Vagina (tissue), 2 donors: ENCODE results near the gene CYP19A1. TPM values are rescaled to one million over a fixed set of nuclear protein-coding genes. Genes with fewer than 3 reads are reported as not detected.

Experiments
- DNase-seq, 2 donors: peaks; one replicate each; pipeline ENCODE4 v3.0.0-alpha.2; 2017; ENCODE audit errors: extremely low spot score in 2 of 2
- H3K27ac ChIP-seq: fragments of 200-600 bp; sonication (generic); one replicate; pipeline ENCODE4 v1.5.1; 2019
- H3K27me3 ChIP-seq: fragments of 200-600 bp; sonication (generic); one replicate; pipeline ENCODE4 v1.5.1; 2019
- H3K36me3 ChIP-seq, 2 donors: fragments of 200-600 bp; sonication (generic); one replicate each; pipeline ENCODE4 v1.5.1; 2017 to 2019
- H3K4me1 ChIP-seq: fragments of 200-600 bp; sonication (generic); one replicate; pipeline ENCODE4 v1.5.1; 2019
- H3K4me3 ChIP-seq, 2 donors: fragments of 200-600 bp; sonication (generic); 1 replicate in 1 of 2; 2 replicates in 1 of 2; pipeline ENCODE4 v1.5.1; 2016 to 2019
- H3K9me3 ChIP-seq: fragments of 200-600 bp; sonication (generic); one replicate; pipeline ENCODE4 v1.5.1; 2019
- POLR2A ChIP-seq, 2 donors: fragments of 450-650 bp; IDR thresholded peaks; one replicate each; pipeline ENCODE4 v1.6.1; 2017; ENCODE audit warnings: antibody characterized with exemption in 2 of 2, mild to moderate bottlenecking in 2 of 2, moderate library complexity in 2 of 2
- POLR2AphosphoS5 ChIP-seq, 2 donors: sonication (generic); formaldehyde crosslinking; IDR thresholded peaks; one replicate each; pipeline ENCODE4 v1.9.0; 2017; ENCODE audit warnings: antibody characterized with exemption in 2 of 2, mild to moderate bottlenecking in 2 of 2, low read depth in 1 of 2; ENCODE audit not compliant: insufficient read depth in 1 of 2
- intact Hi-C: fragments of 100-400 bp; cut with DNase I; formaldehyde crosslinking; loops from one replicate; pipeline ENCODE4 v1.15.1; 2023
- total RNA-seq: library from RNA; depleted of rRNA; stranded (reverse); fragments of >200 nt; gene quantifications from one replicate; pipeline ENCODE4 v1.2.3, GENCODE V29; 2016
- TF ChIP-seq, protein P1 (sequence below), 3 experiments: fragments of 450-650 bp in 2 of 3; fragments of 200-600 bp in 1 of 3; sonication (generic) in 1 of 3; IDR thresholded peaks; one replicate each; pipeline ENCODE4 v1.5.1; 2017 to 2019; ENCODE audit warnings: antibody characterized with exemption in 3 of 3, mild to moderate bottlenecking in 2 of 3, moderate library complexity in 2 of 3

CYP19A1 gene
- total RNA-seq, 1 donor from 2014 or later: 8.8 TPM

DNA sequence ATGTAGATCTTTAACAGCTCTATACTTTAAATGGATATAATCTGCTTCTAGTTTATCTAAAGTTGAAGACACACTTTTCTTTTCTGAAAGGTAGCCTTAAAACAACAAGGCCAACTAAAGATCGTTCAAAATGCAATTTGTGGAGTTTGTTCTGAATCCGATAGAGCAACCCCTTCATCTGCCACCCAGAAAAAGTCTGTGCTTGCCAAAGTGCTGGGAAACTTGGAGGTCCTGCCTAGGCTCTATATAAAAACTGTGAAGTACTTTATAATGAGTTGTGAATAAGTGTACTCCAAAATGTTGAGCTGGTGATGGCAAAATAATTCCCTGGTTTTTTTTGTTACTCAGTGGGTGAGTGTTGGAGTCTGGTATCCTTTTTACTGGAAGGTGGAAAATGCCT lies 15.6 kb upstream of the CYP19A1 start:
- H3K27ac ChIP-seq: no peak overlapping the region
- intact Hi-C loops: no loop called here
- no peaks in the 10 kb centered on the region for H3K27me3 ChIP-seq
- DNase-seq: no peak
- no peak for TF ChIP-seq POLR2A (IDR thresholded peaks at IDR 0.05)
- TF ChIP-seq POLR2AphosphoS5 (IDR thresholded peaks at IDR 0.05; ENCODE audit: insufficient read depth in 1 of 2, low read depth in 1 of 2): no peak
- TF ChIP-seq, protein P1, sequence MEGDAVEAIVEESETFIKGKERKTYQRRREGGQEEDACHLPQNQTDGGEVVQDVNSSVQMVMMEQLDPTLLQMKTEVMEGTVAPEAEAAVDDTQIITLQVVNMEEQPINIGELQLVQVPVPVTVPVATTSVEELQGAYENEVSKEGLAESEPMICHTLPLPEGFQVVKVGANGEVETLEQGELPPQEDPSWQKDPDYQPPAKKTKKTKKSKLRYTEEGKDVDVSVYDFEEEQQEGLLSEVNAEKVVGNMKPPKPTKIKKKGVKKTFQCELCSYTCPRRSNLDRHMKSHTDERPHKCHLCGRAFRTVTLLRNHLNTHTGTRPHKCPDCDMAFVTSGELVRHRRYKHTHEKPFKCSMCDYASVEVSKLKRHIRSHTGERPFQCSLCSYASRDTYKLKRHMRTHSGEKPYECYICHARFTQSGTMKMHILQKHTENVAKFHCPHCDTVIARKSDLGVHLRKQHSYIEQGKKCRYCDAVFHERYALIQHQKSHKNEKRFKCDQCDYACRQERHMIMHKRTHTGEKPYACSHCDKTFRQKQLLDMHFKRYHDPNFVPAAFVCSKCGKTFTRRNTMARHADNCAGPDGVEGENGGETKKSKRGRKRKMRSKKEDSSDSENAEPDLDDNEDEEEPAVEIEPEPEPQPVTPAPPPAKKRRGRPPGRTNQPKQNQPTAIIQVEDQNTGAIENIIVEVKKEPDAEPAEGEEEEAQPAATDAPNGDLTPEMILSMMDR (IDR thresholded peaks at IDR 0.05): no peak
- H3K36me3 ChIP-seq: no peaks in the 10 kb centered on the region
- no peaks in the 10 kb centered on the region for H3K9me3 ChIP-seq
- peaks cover 4% of the 10 kb centered on the region for H3K4me1 ChIP-seq
- no peak overlapping the region for H3K4me3 ChIP-seq

DNA sequence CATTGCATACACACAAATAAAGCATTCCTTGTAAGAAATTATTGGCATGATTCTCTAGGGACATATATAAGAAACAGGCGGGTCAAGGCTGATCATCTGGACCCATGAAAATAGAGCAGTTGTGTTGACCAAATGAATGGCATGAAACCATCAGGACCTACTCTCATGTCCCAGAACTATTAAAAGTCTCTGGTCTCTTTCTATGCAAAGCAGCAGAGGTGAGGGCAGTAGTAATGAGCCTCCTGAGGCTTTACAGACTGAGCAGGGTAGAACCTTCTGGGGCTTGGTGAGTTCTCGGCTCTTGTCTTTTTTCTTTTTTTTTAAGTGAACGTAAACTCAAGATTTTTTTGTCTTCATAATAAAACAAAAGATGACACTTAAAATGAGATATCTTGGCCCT lies 12.3 kb upstream of the CYP19A1 start:
- Histone ChIP-seq H3K27ac (no peak overlapping the region), H3K4me3 (no peak overlapping the region), H3K27me3 (no peaks in the 10 kb centered on the region), H3K9me3 (no peaks in the 10 kb centered on the region), H3K4me1 (peaks cover 7% of the 10 kb centered on the region), H3K36me3 (no peaks in the 10 kb centered on the region)
- DNase-seq: no peak
- intact Hi-C loops: no loop called here
- TF ChIP-seq, protein P1 (IDR thresholded peaks at IDR 0.05): no peak
- TF ChIP-seq POLR2A (IDR thresholded peaks at IDR 0.05): no peak
- TF ChIP-seq POLR2AphosphoS5 (IDR thresholded peaks at IDR 0.05; ENCODE audit: insufficient read depth in 1 of 2, low read depth in 1 of 2): no peak

DNA sequence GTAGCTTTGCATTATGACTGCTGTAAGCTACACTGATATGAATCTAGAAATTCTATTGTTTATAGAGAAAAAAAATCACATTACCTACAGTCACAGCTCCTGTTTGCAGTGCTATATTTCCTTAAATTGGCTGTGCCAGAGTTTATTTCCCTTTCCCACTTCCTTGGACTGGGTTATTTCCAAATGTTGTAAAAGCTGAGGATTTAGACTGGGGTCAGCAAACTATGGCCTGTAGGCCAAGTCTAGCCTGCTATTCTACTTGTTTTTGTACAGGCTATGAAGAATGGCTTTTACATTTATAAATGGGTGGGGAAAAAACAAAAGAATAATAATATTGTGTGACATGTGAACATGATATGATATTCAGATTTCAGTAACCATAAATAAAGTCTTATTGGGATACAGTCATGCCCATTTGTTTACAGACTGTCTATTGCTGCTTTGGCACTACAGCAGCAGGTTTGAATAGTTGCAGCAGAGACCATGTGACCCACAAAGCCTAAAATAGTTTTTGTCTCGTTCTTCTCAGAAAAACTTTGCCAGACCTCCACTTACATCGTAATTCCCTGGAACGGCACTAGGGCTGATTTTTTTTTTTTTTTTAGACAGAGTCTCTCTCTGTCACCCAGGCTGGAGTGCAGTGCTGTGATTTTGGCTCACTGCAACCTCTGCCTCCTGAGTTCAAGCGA lies 10.9 kb upstream of the CYP19A1 start:
- Histone ChIP-seq H3K9me3 (no peaks in the 10 kb centered on the region), H3K4me1 (peaks cover 7% of the 10 kb centered on the region), H3K27me3 (no peaks in the 10 kb centered on the region), H3K27ac (peak overlapping the region; percentile 69), H3K4me3 (no peak overlapping the region), H3K36me3 (no peaks in the 10 kb centered on the region)
- intact Hi-C loops: no loop called here
- DNase-seq: no peak
- TF ChIP-seq, protein P1 (IDR thresholded peaks at IDR 0.05): no peak
- TF ChIP-seq POLR2AphosphoS5 (IDR thresholded peaks at IDR 0.05; ENCODE audit: insufficient read depth in 1 of 2, low read depth in 1 of 2) (no peak), POLR2A (IDR thresholded peaks at IDR 0.05) (no peak)

DNA sequence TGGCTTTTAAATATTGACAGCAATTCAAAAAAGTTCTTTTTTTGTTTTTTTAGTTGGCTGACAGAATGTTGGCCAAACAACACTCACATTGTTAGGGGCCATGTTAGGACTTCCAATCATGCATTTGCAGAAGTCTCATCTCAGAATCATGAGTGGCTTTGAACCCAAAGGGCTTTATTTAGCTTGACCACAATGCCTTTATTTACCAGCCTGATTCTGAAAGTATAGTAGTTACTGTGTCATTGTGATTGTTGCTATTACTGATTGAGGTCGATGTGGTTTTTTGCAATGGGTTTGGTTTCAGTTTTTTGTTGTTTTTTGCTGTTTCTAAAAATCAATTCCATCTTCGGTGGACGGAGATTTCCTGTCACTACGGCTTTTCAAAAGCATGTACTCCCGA lies 10.3 kb upstream of the CYP19A1 start:
- Histone ChIP-seq H3K4me3 (no peak overlapping the region), H3K27me3 (no peaks in the 10 kb centered on the region), H3K9me3 (no peaks in the 10 kb centered on the region), H3K27ac (peak overlapping the region; percentile 69), H3K36me3 (no peaks in the 10 kb centered on the region), H3K4me1 (peaks cover 7% of the 10 kb centered on the region)
- DNase-seq: no peak
- intact Hi-C loops: no loop called here
- TF ChIP-seq, protein P1 (IDR thresholded peaks at IDR 0.05): no peak
- TF ChIP-seq POLR2AphosphoS5 (IDR thresholded peaks at IDR 0.05; ENCODE audit: insufficient read depth in 1 of 2, low read depth in 1 of 2): no peak
- no peak for TF ChIP-seq POLR2A (IDR thresholded peaks at IDR 0.05)

DNA sequence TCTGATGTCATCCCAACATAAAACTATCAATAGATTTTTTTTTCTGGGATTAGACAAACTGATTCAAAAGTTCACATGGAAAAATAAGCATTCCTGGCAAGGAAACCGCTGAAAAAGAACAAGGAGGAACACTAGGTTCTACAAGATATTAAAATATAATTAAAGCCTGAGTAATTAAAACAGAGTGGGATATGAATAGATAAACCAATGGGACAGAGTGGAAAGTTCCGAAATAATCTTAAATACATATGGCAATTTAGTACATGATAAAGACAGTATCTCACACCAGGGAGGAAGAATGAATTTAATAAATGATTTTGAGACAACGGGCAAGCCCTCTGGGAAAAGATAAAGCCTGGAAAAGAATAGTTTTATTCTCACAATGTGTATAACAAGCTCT lies 7.7 kb upstream of the CYP19A1 start:
- TF ChIP-seq POLR2A (IDR thresholded peaks at IDR 0.05) (no peak), POLR2AphosphoS5 (IDR thresholded peaks at IDR 0.05; ENCODE audit: insufficient read depth in 1 of 2, low read depth in 1 of 2) (no peak)
- TF ChIP-seq, protein P1 (IDR thresholded peaks at IDR 0.05): no peak
- no peak for DNase-seq
- Histone ChIP-seq H3K27ac (no peak overlapping the region), H3K9me3 (no peaks in the 10 kb centered on the region), H3K4me3 (no peak overlapping the region), H3K27me3 (no peaks in the 10 kb centered on the region), H3K36me3 (no peaks in the 10 kb centered on the region), H3K4me1 (peaks cover 18% of the 10 kb centered on the region)
- intact Hi-C loops: no loop called here
